Small intestine (tissue), 7 donors: ENCODE measurements around the gene FGFR1OP2. TPM values are rescaled to one million over a fixed set of nuclear protein-coding genes. Genes with fewer than 3 reads are reported as not detected.

Experiments
- DNase-seq, 2 donors: peaks; one replicate each; pipeline versions ENCODE4 v3.0.0 to v3.0.0-alpha.2; 2013
- FAIRE-seq: peaks from 2 replicates; lab custom pipeline; 2012; peaks lifted over from hg19 to GRCh38; lab: Jason Lieb, UNC
- H3K27ac ChIP-seq, 3 donors: one replicate each; pipeline ENCODE4 v1.5.1; 2013; ENCODE audit warnings: low read length in 2 of 3, mild to moderate bottlenecking in 2 of 3, control low read depth in 1 of 3, inconsistent platforms in 1 of 3, low read depth in 1 of 3, moderate library complexity in 1 of 3
- H3K27me3 ChIP-seq, 3 donors: one replicate each; pipeline ENCODE4 v1.6.1; 2013; ENCODE audit warnings: low read length in 3 of 3, inconsistent platforms in 1 of 3; ENCODE audit not compliant: control insufficient read depth in 3 of 3, insufficient read depth in 3 of 3
- H3K36me3 ChIP-seq, 3 donors: one replicate each; pipeline ENCODE4 v1.6.1; 2013; ENCODE audit warnings: low read length in 3 of 3, inconsistent platforms in 1 of 3, low read depth in 1 of 3, mild to moderate bottlenecking in 1 of 3, moderate library complexity in 1 of 3; ENCODE audit not compliant: control insufficient read depth in 3 of 3, insufficient read depth in 2 of 3
- H3K4me1 ChIP-seq, 3 donors: one replicate each; pipeline ENCODE4 v1.6.1; 2013; ENCODE audit warnings: low read length in 2 of 3, inconsistent platforms in 1 of 3, low read depth in 1 of 3, mild to moderate bottlenecking in 1 of 3, moderate library complexity in 1 of 3; ENCODE audit not compliant: control insufficient read depth in 3 of 3, insufficient read depth in 2 of 3
- H3K4me3 ChIP-seq, 3 donors: one replicate each; pipeline ENCODE4 v1.5.1; 2013; ENCODE audit warnings: low read length in 3 of 3, control low read depth in 1 of 3, inconsistent platforms in 1 of 3, low read depth in 1 of 3, mild to moderate bottlenecking in 1 of 3, moderate library complexity in 1 of 3
- H3K9me3 ChIP-seq, 2 donors: one replicate each; pipeline ENCODE4 v1.6.1; 2013; ENCODE audit warnings: low read depth in 1 of 2, low read length in 1 of 2; ENCODE audit not compliant: control insufficient read depth in 2 of 2, insufficient read depth in 1 of 2
- WGBS, 3 donors: extraction: QIAGEN DNeasy Blood & Tissue Kit; methylation state at CpG; one replicate each; pipeline ENCODE4 v1.1.7; 2013; 5-methylcytosine and 5-hydroxymethylcytosine counted together
- polyA plus RNA-seq, 4 donors: library from polyadenylated mRNA; stranded (reverse) in 3 of 4; unstranded in 1 of 4; fragments of 200-250 nt in 3 of 4; fragments of 120-200 nt in 1 of 4; gene quantifications; one replicate each; pipeline versions ENCODE4 v1.2.1 to v1.2.3, GENCODE V29; 2013
- donor health status: healthy with polysubstance abuse.
- donor health status: control.
- donor health status: control.
- donor health status: Bipolar disorder and iron deficiency.
- donor health status: healthy.

Gene FGFR1OP2
- polyA plus RNA-seq, 4 donors = 21.7 to 44.2 (median 24.5) TPM

DNA sequence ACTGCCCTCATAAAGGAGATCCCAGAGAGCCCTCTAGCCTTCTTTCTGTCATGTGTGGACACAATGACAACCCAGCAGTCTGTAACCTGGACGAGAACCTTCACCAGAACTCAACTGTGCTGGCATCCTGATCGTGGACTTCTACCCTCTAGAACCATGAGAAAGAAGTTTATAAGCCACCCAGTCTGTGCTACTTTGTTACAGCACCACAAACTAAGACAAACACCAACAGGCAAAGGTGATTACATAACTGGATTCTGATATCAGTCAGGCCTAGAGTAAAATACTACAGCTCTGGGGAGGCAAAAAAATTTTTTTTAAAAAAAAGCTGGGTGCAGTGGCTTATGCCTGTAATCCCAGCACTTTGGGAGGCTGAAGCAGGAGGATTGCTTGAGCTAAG, 57.4 kb downstream of the FGFR1OP2 start:
- Histone ChIP-seq H3K9me3 (no peaks in the 10 kb centered on the region), H3K4me1 (no peaks in the 10 kb centered on the region), H3K27ac (no peak overlapping the region), H3K36me3 (peaks cover 3 to 21% (median 4%) of the 10 kb centered on the region in 3 donors), H3K27me3 (no peaks in the 10 kb centered on the region), H3K4me3 (no peak overlapping the region)
- no peak for FAIRE-seq
- no peak for DNase-seq
- WGBS, 3 donors = 82 to 90% (median 88%) methylated on average over 2 of the region's 2 CpGs

DNA sequence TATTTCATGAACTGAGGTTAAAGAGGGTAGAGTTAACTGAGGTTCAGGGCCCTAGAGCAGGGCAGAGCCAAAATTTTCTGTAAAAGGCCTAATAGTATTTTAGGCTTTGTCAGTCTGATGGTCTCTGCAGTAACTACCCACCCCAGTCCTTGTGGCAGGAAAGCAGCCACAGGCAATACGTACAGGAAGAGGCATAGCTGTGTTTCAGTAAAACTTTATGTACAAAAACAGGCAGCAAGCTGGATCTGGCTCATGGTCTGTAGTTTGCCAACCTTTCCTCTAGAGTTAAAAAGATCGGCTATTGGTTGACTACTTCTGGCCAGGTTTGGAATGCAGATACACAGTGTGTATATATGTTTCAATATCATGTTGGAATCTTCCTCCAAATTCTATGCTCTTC, 58.7 kb downstream of the FGFR1OP2 start:
- 90 to 94% (median 93%) methylated on average over 2 of the region's 2 CpGs for WGBS, 3 donors
- no peak for FAIRE-seq
- Histone ChIP-seq H3K9me3 (no peaks in the 10 kb centered on the region), H3K27ac (no peak overlapping the region), H3K27me3 (no peaks in the 10 kb centered on the region), H3K4me3 (no peak overlapping the region), H3K4me1 (no peaks in the 10 kb centered on the region), H3K36me3 (peaks cover 3 to 23% (median 4%) of the 10 kb centered on the region in 3 donors)
- DNase-seq = no peak

DNA sequence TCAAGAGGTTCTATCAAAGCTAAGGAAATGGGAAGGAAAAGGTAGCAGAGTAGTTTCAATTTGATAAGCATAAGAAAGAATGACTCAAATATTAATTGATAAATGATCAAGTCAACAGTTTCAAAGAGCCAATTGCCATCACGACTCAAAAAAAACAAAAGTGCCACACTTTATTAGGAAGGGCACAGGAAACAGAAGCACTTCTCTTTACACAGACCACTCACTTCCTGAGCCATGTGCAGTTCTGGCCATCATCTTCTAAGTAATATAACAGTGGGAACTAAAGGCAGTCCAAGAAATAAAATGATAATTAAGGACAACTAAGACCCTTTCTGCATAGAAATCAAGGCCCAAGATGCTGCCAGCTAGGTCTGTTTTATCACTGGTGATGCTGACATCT, 62.7 kb downstream of the FGFR1OP2 start:
- peaks cover 0 to 12% (median 3%) of the 10 kb centered on the region in 3 donors for H3K36me3 ChIP-seq
- FAIRE-seq (no peak), DNase-seq (no peak)
- H3K27me3 ChIP-seq = no peaks in the 10 kb centered on the region
- H3K9me3 ChIP-seq = no peaks in the 10 kb centered on the region
- no peaks in the 10 kb centered on the region for H3K4me1 ChIP-seq
- WGBS, 3 donors = 48 to 74% (median 57%) methylated on average over 1 of the region's 1 CpG
- no peak overlapping the region for H3K27ac ChIP-seq
- H3K4me3 ChIP-seq = no peak overlapping the region

DNA sequence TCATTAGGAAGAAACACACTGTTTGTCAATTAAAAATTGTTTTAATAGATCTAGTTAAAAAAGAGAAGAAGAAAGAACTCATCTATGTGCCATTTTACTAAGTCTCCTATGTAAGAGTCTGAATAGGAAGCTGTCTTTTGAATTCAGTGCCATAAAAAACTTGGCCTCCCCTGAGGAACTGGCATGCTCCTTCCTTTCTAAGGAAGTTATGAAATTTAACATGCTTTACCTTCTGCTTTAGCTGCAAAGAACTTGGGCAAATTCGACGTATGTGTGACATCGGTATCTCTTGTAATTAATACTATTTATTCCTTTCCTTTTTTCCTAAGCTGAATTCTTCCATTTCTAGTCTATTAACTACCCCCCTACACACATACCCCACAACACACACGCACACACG, 63.4 kb downstream of the FGFR1OP2 start:
- DNase-seq (no peak), FAIRE-seq (no peak)
- no peak overlapping the region for H3K4me3 ChIP-seq
- no peaks in the 10 kb centered on the region for H3K4me1 ChIP-seq
- WGBS, 3 donors = 87 to 97% (median 95%) methylated on average over 5 of the region's 5 CpGs
- peaks cover 0 to 12% (median 3%) of the 10 kb centered on the region in 3 donors for H3K36me3 ChIP-seq
- H3K9me3 ChIP-seq = no peaks in the 10 kb centered on the region
- H3K27me3 ChIP-seq = no peaks in the 10 kb centered on the region
- no peak overlapping the region for H3K27ac ChIP-seq

DNA sequence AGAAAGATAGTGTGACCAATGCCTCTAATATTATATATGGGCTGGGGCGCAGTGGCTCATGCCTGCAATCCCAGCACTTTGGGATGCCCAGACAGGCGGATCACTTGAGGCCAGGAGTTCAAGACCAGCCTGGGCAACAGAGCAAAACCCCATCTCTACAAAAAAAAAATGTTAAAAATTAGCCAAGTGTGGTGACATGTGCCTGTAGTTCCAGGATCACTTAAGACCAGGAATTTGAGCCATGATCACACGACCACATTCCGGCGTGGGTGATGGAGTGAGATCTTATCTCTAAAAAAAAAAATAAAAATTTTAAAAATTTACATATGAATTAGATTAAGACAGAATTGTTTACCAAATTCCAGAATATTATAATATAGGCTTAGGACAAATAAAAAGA, 63.9 kb downstream of the FGFR1OP2 start:
- Histone ChIP-seq H3K36me3 (peaks cover 0 to 12% (median 3%) of the 10 kb centered on the region in 3 donors), H3K27ac (no peak overlapping the region), H3K4me1 (no peaks in the 10 kb centered on the region), H3K4me3 (no peak overlapping the region), H3K27me3 (no peaks in the 10 kb centered on the region), H3K9me3 (no peaks in the 10 kb centered on the region)
- WGBS, 3 donors = 84 to 97% (median 86%) methylated on average over 5 of the region's 5 CpGs
- FAIRE-seq (no peak), DNase-seq (no peak)

DNA sequence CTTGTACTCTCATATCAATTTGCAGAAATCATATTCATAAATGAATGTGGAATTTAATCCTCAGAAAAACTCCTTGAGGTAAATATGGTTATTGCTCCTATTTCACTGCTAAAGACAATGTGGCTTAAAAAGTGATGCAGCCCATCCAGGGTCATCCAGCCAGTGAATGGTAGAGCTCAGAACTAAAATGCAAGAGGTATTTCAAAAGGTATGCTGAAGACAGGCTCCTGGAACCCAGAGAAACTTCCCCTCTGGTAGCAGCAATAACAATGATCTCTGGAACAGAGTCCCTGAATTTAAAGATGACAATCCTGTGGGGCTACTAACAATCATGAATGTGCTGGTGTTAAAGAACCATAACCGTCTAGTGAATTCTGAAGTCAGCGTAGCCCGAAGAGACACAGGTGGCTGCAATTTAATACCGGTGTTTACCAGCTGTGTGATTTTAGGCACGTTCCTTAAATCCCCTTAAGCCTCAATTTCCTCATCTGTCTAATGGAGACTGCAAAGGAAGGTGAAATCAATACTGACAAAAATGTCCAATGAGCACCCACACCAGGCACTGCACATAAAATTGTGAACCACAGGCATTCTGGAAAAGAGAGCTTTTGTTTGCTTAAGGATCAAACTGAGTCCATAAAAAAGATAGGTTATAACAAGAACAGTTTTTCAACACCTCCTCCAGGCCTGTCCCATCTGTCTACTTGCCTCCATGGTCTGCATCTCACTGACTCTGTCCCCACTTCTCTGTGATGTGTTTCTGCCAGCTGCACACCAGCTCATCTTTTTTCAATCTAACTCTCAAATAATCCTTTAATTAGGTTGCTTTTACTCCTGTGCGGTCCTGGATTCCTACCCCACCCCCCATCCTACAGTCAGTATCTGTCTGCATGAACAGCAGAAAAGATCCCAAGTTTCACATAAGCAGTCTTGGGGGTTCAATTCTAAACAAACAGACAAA, 65.4 kb downstream of the FGFR1OP2 start:
- FAIRE-seq = no peak
- no peak for DNase-seq
- no peaks in the 10 kb centered on the region for H3K4me1 ChIP-seq
- no peak overlapping the region for H3K4me3 ChIP-seq
- no peak overlapping the region for H3K27ac ChIP-seq
- no peaks in the 10 kb centered on the region for H3K9me3 ChIP-seq
- no peaks in the 10 kb centered on the region for H3K27me3 ChIP-seq
- 82 to 88% (median 85%) methylated on average over 6 of the region's 6 CpGs for WGBS, 3 donors
- H3K36me3 ChIP-seq = peaks cover 0 to 8% (median 3%) of the 10 kb centered on the region in 3 donors

DNA sequence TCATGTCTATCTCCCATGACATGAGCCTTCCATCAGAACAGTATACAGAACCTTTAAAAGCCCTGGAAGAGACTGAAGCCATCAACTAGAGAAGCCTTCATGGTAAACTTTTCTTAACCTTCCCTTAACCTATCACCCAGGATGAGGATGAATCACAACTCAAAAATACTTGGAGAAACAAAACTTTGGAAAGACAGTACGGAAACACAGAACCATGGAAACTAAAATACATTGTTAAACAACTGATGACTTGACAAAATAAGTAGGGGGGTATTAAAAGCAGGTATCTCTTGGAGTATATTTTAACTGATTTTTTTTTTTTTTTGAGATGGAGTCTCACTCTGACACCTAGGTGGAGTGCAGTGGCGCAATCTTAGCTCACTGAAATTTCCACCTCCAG, 67.2 kb downstream of the FGFR1OP2 start:
- Histone ChIP-seq H3K4me3 (no peak overlapping the region), H3K36me3 (peaks cover 0 to 6% (median 0%) of the 10 kb centered on the region in 3 donors), H3K27me3 (no peaks in the 10 kb centered on the region), H3K4me1 (no peaks in the 10 kb centered on the region), H3K9me3 (no peaks in the 10 kb centered on the region), H3K27ac (no peak overlapping the region)
- DNase-seq (no peak), FAIRE-seq (no peak)
- 93 to 97% (median 96%) methylated on average over 2 of the region's 2 CpGs for WGBS, 3 donors

DNA sequence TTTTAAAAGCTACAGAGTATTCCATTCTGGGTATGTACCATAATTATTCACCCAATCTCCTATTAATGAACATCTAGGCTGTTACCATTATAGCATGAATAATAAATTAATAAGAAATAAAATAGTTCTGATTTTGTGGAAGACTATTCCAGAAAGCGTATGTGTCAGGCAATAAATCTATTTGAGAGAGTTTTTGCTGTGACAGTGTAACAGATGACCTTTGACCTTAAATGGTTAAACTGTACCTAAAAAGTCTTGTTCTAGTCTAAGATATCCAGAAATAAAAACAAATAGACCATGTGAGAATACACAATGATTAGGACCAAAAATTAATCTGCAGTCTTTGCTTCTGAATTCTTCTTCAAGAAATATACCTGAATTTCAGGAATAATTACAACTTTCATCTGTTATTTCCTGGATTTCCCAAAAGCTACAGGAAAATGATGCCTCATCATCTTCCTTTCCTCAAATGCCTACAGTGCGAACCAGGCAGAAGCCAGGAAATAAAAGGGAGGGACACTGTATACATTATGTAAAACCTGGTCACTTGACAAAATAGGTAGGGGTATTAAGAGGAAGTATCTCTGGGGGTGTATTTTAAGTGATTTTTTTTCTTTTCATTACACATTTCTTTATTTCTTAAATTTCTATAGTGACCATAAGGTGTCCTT, 68.7 kb downstream of the FGFR1OP2 start:
- H3K4me1 ChIP-seq = no peaks in the 10 kb centered on the region
- WGBS, 3 donors = 32 to 75% (median 50%) methylated on average over 2 of the region's 2 CpGs
- H3K27ac ChIP-seq = no peak overlapping the region
- H3K4me3 ChIP-seq = no peak overlapping the region
- H3K36me3 ChIP-seq = peaks cover 0 to 3% (median 0%) of the 10 kb centered on the region in 3 donors
- H3K9me3 ChIP-seq = no peaks in the 10 kb centered on the region
- DNase-seq (peak in 1 of 2 donors; percentile 31), FAIRE-seq (no peak)
- no peaks in the 10 kb centered on the region for H3K27me3 ChIP-seq
